Adipocyte (in vitro differentiated cells): ENCODE measurements around the gene NCOR2.

ENCODE experiments used
- DNase-seq: peaks from one replicate; pipeline ENCODE4 v3.0.0-alpha.2; 2015; ENCODE audit warnings: low read depth
- H3K27me3 ChIP-seq: replicated peaks from 2 replicates; pipeline ENCODE4 v1.7.0; 2013; ENCODE audit warnings: mild to moderate bottlenecking, low read length, moderate library complexity; ENCODE audit not compliant: control insufficient read depth, insufficient read depth
- H3K36me3 ChIP-seq: 2 replicates; pipeline ENCODE4 v1.7.0; 2013; ENCODE audit warnings: low read length, mild to moderate bottlenecking, moderate library complexity; ENCODE audit not compliant: control insufficient read depth, insufficient read depth, severe bottlenecking
- H3K4me1 ChIP-seq: 2 replicates; pipeline ENCODE4 v1.7.0; 2013; ENCODE audit warnings: mild to moderate bottlenecking, low read length, moderate library complexity; ENCODE audit not compliant: control insufficient read depth, insufficient read depth
- H3K4me3 ChIP-seq: 2 replicates; pipeline ENCODE4 v1.7.0; 2013; ENCODE audit warnings: mild to moderate bottlenecking, low read length, moderate library complexity
- H3K9ac ChIP-seq: 2 replicates; pipeline ENCODE4 v1.7.0; 2013; ENCODE audit warnings: mild to moderate bottlenecking, low read length, moderate library complexity
- H3K9me3 ChIP-seq: 2 replicates; pipeline ENCODE4 v1.7.0; 2013; ENCODE audit warnings: mild to moderate bottlenecking, low read length, moderate library complexity; ENCODE audit not compliant: control insufficient read depth

NCOR2 gene

DNA sequence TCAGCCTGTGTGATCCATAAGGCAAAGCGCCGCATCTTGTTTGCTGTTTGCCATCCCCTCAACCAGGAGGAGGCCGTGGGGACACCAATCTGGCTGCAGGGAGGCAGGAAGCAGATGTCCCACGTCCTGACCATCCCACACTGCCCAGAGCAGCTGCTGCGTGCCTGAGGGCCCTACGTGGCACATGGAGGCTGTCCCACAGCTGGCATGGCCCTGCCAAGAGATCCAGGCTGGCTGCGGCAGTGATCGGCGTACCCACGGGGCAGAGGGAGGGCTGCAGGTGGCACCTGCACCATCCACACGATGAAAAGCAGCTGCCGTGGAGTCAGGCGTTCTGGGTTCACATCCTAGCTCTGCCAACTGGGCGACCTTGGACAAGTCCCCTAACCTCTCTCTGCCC is 42.0 kb downstream of the NCOR2 start:
- H3K4me3 ChIP-seq, result no peak overlapping the region
- peak; percentile 47 for DNase-seq
- H3K9me3 ChIP-seq, result no peaks in the 10 kb centered on the region
- H3K9ac ChIP-seq, result no peak overlapping the region
- H3K27me3 ChIP-seq, result no peaks in the 10 kb centered on the region
- peaks cover 34% of the 10 kb centered on the region for H3K4me1 ChIP-seq
- no peaks in the 10 kb centered on the region for H3K36me3 ChIP-seq

DNA sequence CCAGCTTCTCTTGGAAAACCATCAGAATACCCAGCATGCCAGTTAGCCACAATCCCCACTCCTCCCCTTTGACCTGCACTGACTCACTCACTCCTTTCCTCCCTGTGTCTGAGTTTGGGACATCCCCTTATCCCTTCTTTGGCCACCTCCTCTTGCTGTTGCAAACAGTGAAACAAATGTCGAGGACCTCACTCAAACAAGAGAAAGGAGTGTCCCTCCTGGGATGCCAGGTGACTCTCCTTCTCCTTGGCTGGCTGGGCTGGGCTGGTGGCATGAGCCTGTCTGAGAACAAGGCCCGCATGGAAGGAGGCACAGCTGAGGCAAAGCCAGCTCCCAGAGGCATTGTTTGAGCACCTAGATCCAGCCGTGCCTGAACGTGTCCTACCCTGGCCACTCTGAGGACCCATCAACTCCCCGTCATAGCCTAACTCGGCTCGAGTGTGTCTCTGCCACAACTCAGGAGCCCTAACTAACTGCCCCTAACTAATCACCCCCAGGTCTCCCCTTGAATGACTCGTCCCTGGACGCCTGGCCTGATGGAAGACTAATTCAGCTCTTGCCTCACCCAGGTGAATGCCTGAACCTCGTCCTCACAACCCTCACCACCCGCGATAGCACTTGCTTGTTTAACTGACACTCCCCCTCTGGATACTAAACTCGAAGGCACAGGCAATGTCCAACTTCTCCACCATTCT is 43.0 kb downstream of the NCOR2 start:
- peaks cover 44% of the 10 kb centered on the region for H3K4me1 ChIP-seq
- H3K9me3 ChIP-seq, result no peaks in the 10 kb centered on the region
- H3K4me3 ChIP-seq, result no peak overlapping the region
- peak; percentile 87 for DNase-seq
- H3K9ac ChIP-seq, result peak overlapping the region; percentile 1
- no peaks in the 10 kb centered on the region for H3K36me3 ChIP-seq
- no peaks in the 10 kb centered on the region for H3K27me3 ChIP-seq

GRCh38 chr12:124523071-124523470 is 44.3 kb downstream of the NCOR2 start:
- no peaks in the 10 kb centered on the region for H3K36me3 ChIP-seq
- no peaks in the 10 kb centered on the region for H3K9me3 ChIP-seq
- H3K27me3 ChIP-seq, result no peaks in the 10 kb centered on the region
- DNase-seq, result peak; percentile 57
- no peak overlapping the region for H3K4me3 ChIP-seq
- H3K9ac ChIP-seq, result peak overlapping the region; percentile 27
- H3K4me1 ChIP-seq, result peaks cover 46% of the 10 kb centered on the region

- H3K4me1 ChIP-seq, result peaks cover 62% of the 10 kb centered on the region
- DNase-seq, result no peak
- no peaks in the 10 kb centered on the region for H3K9me3 ChIP-seq
- no peaks in the 10 kb centered on the region for H3K27me3 ChIP-seq
- H3K36me3 ChIP-seq, result no peaks in the 10 kb centered on the region
- H3K9ac ChIP-seq, result no peak overlapping the region
- H3K4me3 ChIP-seq, result no peak overlapping the region
Observed at GRCh38 chr12:124520907-124521306, 46.5 kb downstream of the NCOR2 start.

DNA sequence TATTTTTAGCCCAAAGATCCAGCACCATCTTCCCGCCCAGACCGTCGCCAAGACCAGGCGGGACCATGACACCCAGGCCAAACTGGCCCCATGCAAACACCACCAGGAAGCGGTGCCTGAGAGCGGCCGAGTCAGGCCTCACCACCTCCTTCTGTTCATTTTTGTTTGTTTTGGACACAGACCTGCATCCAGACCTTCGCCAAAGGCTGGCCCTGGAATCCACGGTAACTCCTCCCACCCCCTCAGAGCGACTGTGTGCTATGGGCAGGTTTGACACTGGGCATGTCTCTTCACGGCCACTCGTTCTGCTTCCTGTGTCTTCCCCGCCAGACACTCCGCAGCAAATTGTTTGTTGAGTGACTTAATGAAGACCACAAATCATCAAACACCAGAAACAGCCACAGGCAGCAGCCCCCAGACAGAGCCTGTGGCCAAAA is 47.1 kb downstream of the NCOR2 start:
- Histone ChIP-seq H3K9me3 (no peaks in the 10 kb centered on the region), H3K9ac (no peak overlapping the region), H3K4me3 (no peak overlapping the region), H3K27me3 (no peaks in the 10 kb centered on the region), H3K36me3 (no peaks in the 10 kb centered on the region), H3K4me1 (peaks cover 68% of the 10 kb centered on the region)
- no peak for DNase-seq

DNA sequence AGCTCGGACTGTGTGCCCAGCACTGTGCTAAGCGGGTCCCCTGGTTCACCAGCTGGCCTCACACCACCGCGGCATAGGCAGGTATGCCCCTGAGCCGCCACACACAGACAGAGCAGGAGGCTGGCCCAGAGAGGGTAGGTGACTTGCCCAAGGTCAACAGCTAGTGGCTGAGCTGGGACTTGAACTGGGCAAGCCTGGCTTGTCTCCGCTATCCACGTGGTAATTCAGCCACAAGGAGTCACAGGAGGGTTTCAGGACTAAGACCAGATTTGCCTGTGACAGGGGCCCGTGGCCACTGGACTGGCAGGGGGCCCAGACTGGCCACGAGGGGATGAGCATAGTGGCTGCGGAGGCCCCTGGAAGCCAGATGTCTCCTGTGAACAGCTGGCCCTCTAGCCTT is 47.7 kb downstream of the NCOR2 start:
- H3K27me3 ChIP-seq, result no peaks in the 10 kb centered on the region
- no peak for DNase-seq
- H3K4me1 ChIP-seq, result peaks cover 65% of the 10 kb centered on the region
- H3K36me3 ChIP-seq, result no peaks in the 10 kb centered on the region
- peak overlapping the region; percentile 81 for H3K9ac ChIP-seq
- no peaks in the 10 kb centered on the region for H3K9me3 ChIP-seq
- no peak overlapping the region for H3K4me3 ChIP-seq

DNA sequence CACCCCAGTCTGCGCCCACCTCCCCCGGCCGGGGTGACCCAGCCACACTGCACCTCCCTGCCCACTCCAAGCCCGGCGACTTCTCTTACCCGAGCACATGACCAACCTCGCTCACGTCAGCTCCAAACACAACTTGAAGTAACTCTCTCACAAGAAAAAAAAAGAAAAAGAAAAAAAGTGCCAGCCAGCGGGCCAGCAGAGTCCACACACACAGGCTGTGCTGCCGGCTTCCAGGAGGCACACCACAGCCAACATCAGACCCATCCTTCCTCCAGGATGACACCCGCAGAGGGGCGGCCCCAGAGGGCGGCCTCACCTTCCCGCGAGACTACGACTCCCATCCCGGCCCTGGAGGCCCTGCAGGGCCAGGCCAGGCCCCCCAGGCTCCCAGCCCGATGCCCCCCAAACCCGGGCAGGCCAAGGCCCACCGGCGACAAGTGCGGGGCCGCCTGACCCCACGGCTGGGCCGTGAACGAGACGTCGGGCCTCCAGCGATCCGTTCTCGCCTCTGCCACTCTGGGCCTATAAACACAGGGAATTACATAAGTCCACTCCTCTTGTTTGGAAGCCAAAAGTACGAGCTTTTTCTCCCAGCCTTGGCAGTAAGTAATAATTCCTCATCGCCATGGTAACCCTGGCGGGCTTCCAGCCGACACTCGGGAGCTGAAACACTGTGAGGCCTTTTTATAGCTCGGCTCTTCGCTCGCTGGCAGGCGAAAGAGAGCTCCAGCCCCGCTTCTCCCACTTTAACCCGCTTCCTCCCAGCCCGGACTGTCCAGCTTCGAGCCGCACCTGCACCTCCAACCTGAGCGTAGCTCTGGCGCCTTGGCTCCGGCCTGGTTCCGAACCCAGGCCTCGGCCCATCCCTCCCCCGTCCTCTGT is 49.1 kb downstream of the NCOR2 start:
- Histone ChIP-seq H3K36me3 (no peaks in the 10 kb centered on the region), H3K4me3 (peak overlapping the region; percentile 77), H3K4me1 (peaks cover 54% of the 10 kb centered on the region), H3K27me3 (no peaks in the 10 kb centered on the region), H3K9me3 (no peaks in the 10 kb centered on the region), H3K9ac (peak overlapping the region; percentile 81)
- peak; percentile 99 for DNase-seq
